ENCODE results near the gene RREB1. TPM values are rescaled to one million over a fixed set of nuclear protein-coding genes. Genes with fewer than 3 reads are reported as not detected.
A peak's percentile ranks its signal among the peaks of the same experiment; 100 is the strongest.

The RREB1 gene
- total and polyA plus RNA-seq, 10 donors: 3.2 to 72.0 (median 54.6) TPM

DNA sequence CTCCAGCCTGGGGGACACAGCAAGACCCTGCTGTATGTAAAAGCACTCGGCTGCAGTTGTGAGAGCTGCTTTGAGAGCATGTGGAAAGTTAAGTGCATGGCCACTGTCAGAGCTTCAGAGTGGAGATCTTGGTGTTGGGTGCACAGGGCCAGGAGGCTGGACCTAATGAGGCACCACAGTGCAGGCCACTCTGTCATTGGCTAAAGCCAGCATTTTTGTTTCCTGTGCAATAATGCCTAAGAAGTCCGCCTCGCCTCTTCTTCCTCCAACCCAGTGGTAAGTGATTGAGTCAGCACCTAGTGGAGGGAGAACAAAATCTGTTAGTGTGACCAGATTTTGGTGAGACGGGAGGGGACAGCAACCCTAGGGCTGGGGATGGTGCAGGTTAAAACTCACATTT, 144.6 kb downstream of the RREB1 start:
- peak; percentile 49 for DNase-seq
- H3K27me3 ChIP-seq (replicated peaks in 1 of 7): no peaks in the 10 kb centered on the region
- H3K4me1 ChIP-seq: peaks cover 2 to 83% (median 26%) of the 10 kb centered on the region in 6 donors
- WGBS, 5 donors: 63 to 85% (median 72%) methylated on average over 4 of the region's 4 CpGs
- intact Hi-C loops (cut with DNase I; ENCODE audit: low total_unique reads): no loop called here
- peak overlapping the region in 6 of 8 donors; percentile 23 to 89 (median 53) for H3K27ac ChIP-seq
- TF ChIP-seq POLR2AphosphoS5 (IDR thresholded peaks at IDR 0.05) (peak in 2 of 3 donors; percentile 31 to 43), POLR2A (IDR thresholded peaks at IDR 0.05) (no peak)
- TF ChIP-seq, protein P1, sequence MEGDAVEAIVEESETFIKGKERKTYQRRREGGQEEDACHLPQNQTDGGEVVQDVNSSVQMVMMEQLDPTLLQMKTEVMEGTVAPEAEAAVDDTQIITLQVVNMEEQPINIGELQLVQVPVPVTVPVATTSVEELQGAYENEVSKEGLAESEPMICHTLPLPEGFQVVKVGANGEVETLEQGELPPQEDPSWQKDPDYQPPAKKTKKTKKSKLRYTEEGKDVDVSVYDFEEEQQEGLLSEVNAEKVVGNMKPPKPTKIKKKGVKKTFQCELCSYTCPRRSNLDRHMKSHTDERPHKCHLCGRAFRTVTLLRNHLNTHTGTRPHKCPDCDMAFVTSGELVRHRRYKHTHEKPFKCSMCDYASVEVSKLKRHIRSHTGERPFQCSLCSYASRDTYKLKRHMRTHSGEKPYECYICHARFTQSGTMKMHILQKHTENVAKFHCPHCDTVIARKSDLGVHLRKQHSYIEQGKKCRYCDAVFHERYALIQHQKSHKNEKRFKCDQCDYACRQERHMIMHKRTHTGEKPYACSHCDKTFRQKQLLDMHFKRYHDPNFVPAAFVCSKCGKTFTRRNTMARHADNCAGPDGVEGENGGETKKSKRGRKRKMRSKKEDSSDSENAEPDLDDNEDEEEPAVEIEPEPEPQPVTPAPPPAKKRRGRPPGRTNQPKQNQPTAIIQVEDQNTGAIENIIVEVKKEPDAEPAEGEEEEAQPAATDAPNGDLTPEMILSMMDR (IDR thresholded peaks at IDR 0.05 in 8 of 11, conservative IDR thresholded peaks at IDR 0.05 in 3 of 11): no peak
- H3K9me3 ChIP-seq: peaks cover 0 to 14% (median 9%) of the 10 kb centered on the region in 8 donors
- no peak overlapping the region for H3K4me3 ChIP-seq
- H3K36me3 ChIP-seq: peaks cover 0 to 56% (median 38%) of the 10 kb centered on the region in 6 donors

DNA sequence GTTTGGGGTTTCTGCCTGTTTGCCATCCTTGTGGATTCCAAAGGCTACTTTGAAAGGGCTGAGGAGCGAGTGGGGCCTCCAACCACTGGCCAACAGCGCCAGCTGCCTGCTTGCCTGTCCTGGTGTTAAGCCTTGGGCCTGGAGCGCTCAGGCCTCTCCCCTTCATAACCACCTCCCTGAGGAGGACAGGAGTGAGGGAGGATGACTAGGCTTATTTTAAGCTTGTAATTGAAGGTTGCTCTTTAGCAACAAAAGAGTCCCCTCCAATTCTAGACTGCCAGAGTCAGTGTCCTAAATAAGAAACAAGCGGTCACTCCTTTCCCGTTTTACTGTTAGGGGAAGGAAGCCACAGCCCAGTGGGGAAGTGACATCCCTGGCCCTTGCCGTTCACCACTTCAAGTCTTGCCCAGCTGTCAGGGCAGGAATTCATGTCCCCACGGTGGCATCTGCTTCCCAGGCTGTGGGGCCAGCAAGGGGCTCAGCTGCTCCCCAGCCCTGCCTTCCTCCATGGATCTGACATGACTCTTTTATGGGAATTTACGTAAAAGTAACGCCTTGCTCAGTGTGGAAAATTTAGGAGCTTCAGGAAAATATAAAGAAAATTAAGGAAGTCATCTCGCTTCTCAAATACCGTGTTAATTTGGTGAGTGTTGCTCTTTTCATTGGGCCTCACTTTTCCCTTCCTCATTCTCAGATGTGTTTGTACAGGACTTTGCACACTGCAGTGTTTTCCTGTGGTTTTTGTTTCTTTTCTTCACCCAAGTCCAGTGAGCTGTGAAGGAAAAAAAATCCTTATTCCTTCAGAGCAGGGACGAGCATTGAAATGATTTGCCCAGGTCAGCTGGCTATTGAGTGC, 147.4 kb downstream of the RREB1 start:
- DNase-seq: peak; percentile 83
- H3K4me1 ChIP-seq: peaks cover 2 to 85% (median 28%) of the 10 kb centered on the region in 6 donors
- H3K36me3 ChIP-seq: peaks cover 0 to 27% (median 11%) of the 10 kb centered on the region in 6 donors
- H3K9me3 ChIP-seq: peaks cover 0 to 14% (median 9%) of the 10 kb centered on the region in 8 donors
- intact Hi-C loops (cut with DNase I; ENCODE audit: low total_unique reads): no loop called here
- TF ChIP-seq, protein P1 (IDR thresholded peaks at IDR 0.05 in 8 of 11, conservative IDR thresholded peaks at IDR 0.05 in 3 of 11): no peak
- no peak for TF ChIP-seq POLR2A (IDR thresholded peaks at IDR 0.05)
- peak; percentile 69 to 80 (median 72) for TF ChIP-seq POLR2AphosphoS5 (IDR thresholded peaks at IDR 0.05)
- H3K27me3 ChIP-seq (replicated peaks in 1 of 7): no peaks in the 10 kb centered on the region
- peak overlapping the region in 1 of 8 donors; percentile 12 for H3K4me3 ChIP-seq
- 27 to 47% (median 31%) methylated on average over 12 of the region's 12 CpGs for WGBS, 5 donors
- peak overlapping the region; percentile 2 to 89 (median 81) for H3K27ac ChIP-seq

DNA sequence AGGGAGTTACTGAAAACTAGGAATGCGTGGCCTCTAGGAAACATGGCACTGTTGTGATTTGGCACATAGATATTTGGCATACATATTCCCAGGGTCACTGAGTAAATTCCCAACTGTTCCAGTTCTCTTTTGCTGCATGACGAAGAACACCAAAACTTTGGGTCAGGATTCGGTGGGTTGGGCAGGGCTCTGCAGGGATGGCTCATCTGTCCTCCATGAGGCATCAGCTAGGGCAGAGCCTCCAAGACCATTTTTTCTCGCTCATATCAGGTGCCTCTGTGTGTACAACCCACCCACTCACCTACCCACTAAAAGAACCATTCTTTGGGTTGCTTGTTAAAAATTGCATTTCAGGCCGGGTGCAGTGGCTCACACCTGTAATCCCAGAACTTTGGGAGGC, 148.2 kb downstream of the RREB1 start:
- peak; percentile 24 for DNase-seq
- 93 to 97% (median 96%) methylated on average over 5 of the region's 5 CpGs for WGBS, 5 donors
- intact Hi-C loops (cut with DNase I; ENCODE audit: low total_unique reads): no loop called here
- TF ChIP-seq POLR2A (IDR thresholded peaks at IDR 0.05) (no peak), POLR2AphosphoS5 (IDR thresholded peaks at IDR 0.05) (no peak)
- TF ChIP-seq, protein P1 (IDR thresholded peaks at IDR 0.05 in 8 of 11, conservative IDR thresholded peaks at IDR 0.05 in 3 of 11): no peak
- H3K27me3 ChIP-seq (replicated peaks in 1 of 7): no peaks in the 10 kb centered on the region
- peak overlapping the region in 1 of 8 donors; percentile 12 for H3K4me3 ChIP-seq
- peak overlapping the region in 7 of 8 donors; percentile 2 to 89 (median 81) for H3K27ac ChIP-seq
- H3K9me3 ChIP-seq: peaks cover 0 to 14% (median 9%) of the 10 kb centered on the region in 8 donors
- H3K4me1 ChIP-seq: peaks cover 7 to 86% (median 33%) of the 10 kb centered on the region in 6 donors
- peaks cover 0 to 20% (median 5%) of the 10 kb centered on the region in 6 donors for H3K36me3 ChIP-seq

DNA sequence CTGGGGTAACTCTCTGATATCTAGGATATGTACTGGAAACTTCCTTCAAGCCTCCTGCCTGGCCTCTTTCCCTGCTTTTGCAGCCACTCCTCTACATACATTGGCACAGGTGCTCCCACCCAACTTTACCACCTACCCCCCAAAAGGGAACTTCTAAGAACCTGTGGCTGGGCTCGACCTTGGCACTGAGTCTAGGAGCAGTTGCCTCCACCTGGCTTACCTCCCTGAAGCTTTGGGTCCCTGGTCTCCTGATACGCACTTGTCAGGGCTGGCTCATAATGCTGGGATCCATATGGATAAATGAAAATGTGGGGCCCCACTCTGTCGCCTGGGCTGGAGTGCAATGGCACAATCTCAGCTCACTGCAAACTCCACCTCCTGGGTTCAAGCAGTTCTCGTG, 149.0 kb downstream of the RREB1 start:
- Histone ChIP-seq H3K36me3 (peaks cover 0 to 12% (median 4%) of the 10 kb centered on the region in 6 donors), H3K4me1 (peaks cover 14 to 87% (median 41%) of the 10 kb centered on the region in 6 donors), H3K27ac (peak overlapping the region in 2 of 8 donors; percentile 81 to 89), H3K9me3 (peaks cover 0 to 14% (median 9%) of the 10 kb centered on the region in 8 donors), H3K27me3 (replicated peaks in 1 of 7) (peaks cover 0 to under 1% (median 0%) of the 10 kb centered on the region in 7 donors), H3K4me3 (no peak overlapping the region)
- 76 to 98% (median 89%) methylated on average over 4 of the region's 4 CpGs for WGBS, 5 donors
- DNase-seq: peak; percentile 51
- intact Hi-C loops (cut with DNase I; ENCODE audit: low total_unique reads): no loop called here
- no peak for TF ChIP-seq POLR2AphosphoS5 (IDR thresholded peaks at IDR 0.05)
- TF ChIP-seq, protein P1 (IDR thresholded peaks at IDR 0.05 in 8 of 11, conservative IDR thresholded peaks at IDR 0.05 in 3 of 11): no peak
- no peak for TF ChIP-seq POLR2A (IDR thresholded peaks at IDR 0.05)
